Ovary (tissue), 9 donors: ENCODE measurements around the gene SYT2. TPM values are rescaled to one million over a fixed set of nuclear protein-coding genes. Genes with fewer than 3 reads are reported as not detected.

ENCODE experiments used
- DNase-seq, 5 donors: peaks; one replicate each; pipeline ENCODE4 v3.0.0-alpha.2; 2019 to 2020
- H3K27ac ChIP-seq, 2 donors: fragments of 200-600 bp; one replicate each; pipeline versions ENCODE4 v1.5.1 to v1.8.0; 2019 to 2022
- H3K27me3 ChIP-seq: fragments of 200-600 bp; one replicate; pipeline ENCODE4 v1.8.0; 2022
- H3K36me3 ChIP-seq: fragments of 200-600 bp; sonication (generic); one replicate; pipeline ENCODE4 v1.5.1; 2019
- H3K4me1 ChIP-seq: one replicate; pipeline ENCODE4 v1.8.1; 2013; ENCODE audit warnings: mild to moderate bottlenecking, moderate library complexity; ENCODE audit not compliant: insufficient read depth
- H3K4me3 ChIP-seq: fragments of 200-600 bp; sonication (generic); one replicate; pipeline ENCODE4 v1.5.1; 2017
- H3K9me3 ChIP-seq, 2 donors: fragments of 200-600 bp in 1 of 2; sonication (generic) in 1 of 2; one replicate each; pipeline versions ENCODE4 v1.5.1 to v1.8.1; 2013 to 2019; ENCODE audit warnings: mild to moderate bottlenecking in 1 of 2, moderate library complexity in 1 of 2
- CTCF ChIP-seq, 3 donors: fragments of 450-650 bp in 2 of 3; fragments of 200-600 bp in 1 of 3; IDR thresholded peaks; one replicate each; pipeline versions ENCODE4 v1.5.1 to v1.8.0; 2016 to 2022; ENCODE audit warnings: antibody characterized with exemption in 3 of 3, mild to moderate bottlenecking in 1 of 3
- EP300 ChIP-seq: sonication (generic); formaldehyde crosslinking; IDR thresholded peaks from one replicate; pipeline ENCODE4 v1.6.1; 2017; ENCODE audit warnings: antibody characterized with exemption
- POLR2A ChIP-seq: fragments of 450-650 bp; IDR thresholded peaks from one replicate; pipeline ENCODE4 v1.6.1; 2017; ENCODE audit warnings: antibody characterized with exemption, mild to moderate bottlenecking, moderate library complexity
- whole genome bisulfite sequencing, 3 donors: extraction: QIAGEN DNeasy Blood & Tissue Kit in 1 of 3; methylation state at CpG; one replicate each; pipeline versions ENCODE4 v1.1.5 to v1.1.7; 2013 to 2017; 5-methylcytosine and 5-hydroxymethylcytosine counted together
- intact Hi-C, 4 donors: fragments of 100-400 bp; cut with DNase I; formaldehyde crosslinking; loops; one replicate each; pipeline versions ENCODE4 v1.11.0 to v1.15.1; 2022 to 2023
- polyA plus RNA-seq, 2 donors: library from polyadenylated mRNA; stranded (reverse); fragments of 200-250 nt in 1 of 2; fragments of 350-450 nt in 1 of 2; fragmentation: Illumina TruSeq in 1 of 2; extraction: RNeasy Lipid Tissue Mini Kit (QIAGEN cat#74804) in 1 of 2; gene quantifications; one replicate each; pipeline ENCODE4 v1.2.3, GENCODE V29; 2013 to 2014
- total RNA-seq, 7 donors: library from RNA; depleted of rRNA in 2 of 7; stranded (reverse); fragments of >200 nt in 2 of 7; fragmentation: NEBNext Ultra II Directional in 3 of 7; extraction: Animal tissue kit (Norgen Biotek cat#: 25700) in 3 of 7; gene quantifications; one replicate each; pipeline versions ENCODE4 v1.1.0 to v1.2.4, GENCODE V29; 2016 to 2023
- donor health status: DM: no; HTN: no; CAD: no; lungs with moderate emphysema.
- donor health status: DM: no; HTN: no; CAD: no.
- donor health status: Bipolar disorder and iron deficiency.
- donor health status: DM: yes; HTN: yes; CAD: no.
- donor health status: DM: no; HTN: no; CAD: no.
- donor health status: DM: yes; HTN: yes; CAD: no.

SYT2 gene
- total and polyA plus RNA-seq, 9 donors: 0.34 to 5.5 (median 0.57) TPM; not detected in 1

- no peak for TF ChIP-seq POLR2A
- no peak for TF ChIP-seq EP300
- no peak for TF ChIP-seq CTCF (IDR thresholded peaks at IDR 0.05)
- no peaks in the 10 kb centered on the region for H3K36me3 ChIP-seq
- DNase-seq: no peak
- H3K27me3 ChIP-seq: no peaks in the 10 kb centered on the region
- no peaks in the 10 kb centered on the region for H3K4me1 ChIP-seq
- WGBS, 3 donors: 71 to 76% (median 74%) methylated on average over 3 of the region's 3 CpGs
- intact Hi-C loops: no loop called here
- H3K9me3 ChIP-seq: no peaks in the 10 kb centered on the region
- H3K4me3 ChIP-seq: no peak overlapping the region
- no peak overlapping the region for H3K27ac ChIP-seq
Measured at GRCh38 chr1:202665417-202665816, 44.8 kb downstream of the SYT2 start.

GRCh38 chr1:202664083-202664482 lies 46.2 kb downstream of the SYT2 start:
- Histone ChIP-seq H3K4me1 (no peaks in the 10 kb centered on the region), H3K27me3 (no peaks in the 10 kb centered on the region), H3K9me3 (no peaks in the 10 kb centered on the region), H3K27ac (no peak overlapping the region), H3K36me3 (no peaks in the 10 kb centered on the region), H3K4me3 (no peak overlapping the region)
- no peak for DNase-seq
- WGBS, 3 donors: 29 to 68% (median 66%) methylated on average over 1 of the region's 1 CpG
- intact Hi-C loops: no loop called here
- TF ChIP-seq CTCF (IDR thresholded peaks at IDR 0.05): no peak
- no peak for TF ChIP-seq EP300
- no peak for TF ChIP-seq POLR2A

- intact Hi-C loops: no loop called here
- H3K27ac ChIP-seq: no peak overlapping the region
- no peak overlapping the region for H3K4me3 ChIP-seq
- WGBS, 3 donors: 79 to 86% (median 83%) methylated on average over 10 of the region's 10 CpGs
- H3K9me3 ChIP-seq: no peaks in the 10 kb centered on the region
- H3K27me3 ChIP-seq: no peaks in the 10 kb centered on the region
- DNase-seq: no peak
- H3K4me1 ChIP-seq: no peaks in the 10 kb centered on the region
- H3K36me3 ChIP-seq: no peaks in the 10 kb centered on the region
- TF ChIP-seq EP300 (no peak), CTCF (IDR thresholded peaks at IDR 0.05) (no peak), POLR2A (no peak)
Measured at GRCh38 chr1:202663131-202663530, 47.1 kb downstream of the SYT2 start.

GRCh38 chr1:202662081-202662480 lies 48.2 kb downstream of the SYT2 start:
- Histone ChIP-seq H3K27me3 (no peaks in the 10 kb centered on the region), H3K4me3 (no peak overlapping the region), H3K9me3 (no peaks in the 10 kb centered on the region), H3K36me3 (no peaks in the 10 kb centered on the region), H3K4me1 (no peaks in the 10 kb centered on the region), H3K27ac (no peak overlapping the region)
- no peak for DNase-seq
- intact Hi-C loops: no loop called here
- 72 to 78% (median 78%) methylated on average over 5 of the region's 5 CpGs for WGBS, 3 donors
- no peak for TF ChIP-seq CTCF (IDR thresholded peaks at IDR 0.05)
- TF ChIP-seq POLR2A: no peak
- no peak for TF ChIP-seq EP300
